Neutrophil (primary cell): Measurements from ENCODE around the gene VPREB1.
"Not testable (repeated sequence)": the region's sequence is repeated elsewhere in the genome, so short reads cannot be mapped to it uniquely, and the experiment has no call there.

Experiments used
- H3K27ac ChIP-seq: fragments of 200-600 bp; sonication (generic); 2 replicates; pipeline ENCODE4 v1.5.1; 2016; ENCODE audit warnings: mild to moderate bottlenecking, moderate library complexity
- H3K27me3 ChIP-seq: fragments of 200-600 bp; sonication (generic); 2 replicates; pipeline ENCODE4 v1.6.0; 2016; ENCODE audit warnings: mild to moderate bottlenecking
- H3K36me3 ChIP-seq: fragments of 200-600 bp; sonication (generic); 2 replicates; pipeline ENCODE4 v1.5.1; 2017
- H3K4me1 ChIP-seq, 2 experiments: fragments of 200-600 bp in 1 of 2; sonication (generic) in 1 of 2; 1 replicate in 1 of 2; 2 replicates in 1 of 2; pipeline versions ENCODE4 v1.5.1 to v1.6.1; 2013 to 2016; ENCODE audit warnings: low read depth in 1 of 2, low read length in 1 of 2, mild to moderate bottlenecking in 1 of 2, moderate library complexity in 1 of 2; ENCODE audit not compliant: control insufficient read depth in 1 of 2, insufficient read depth in 1 of 2
- H3K4me3 ChIP-seq, 2 experiments: fragments of 200-600 bp in 1 of 2; sonication (generic) in 1 of 2; 1 replicate in 1 of 2; 2 replicates in 1 of 2; pipeline ENCODE4 v1.5.1; 2013 to 2016; ENCODE audit warnings: low read depth in 1 of 2, low read length in 1 of 2, mild to moderate bottlenecking in 1 of 2, moderate library complexity in 1 of 2
- H3K9me3 ChIP-seq: fragments of 200-600 bp; sonication (generic); 2 replicates; pipeline ENCODE4 v1.5.1; 2016

VPREB1 gene

DNA sequence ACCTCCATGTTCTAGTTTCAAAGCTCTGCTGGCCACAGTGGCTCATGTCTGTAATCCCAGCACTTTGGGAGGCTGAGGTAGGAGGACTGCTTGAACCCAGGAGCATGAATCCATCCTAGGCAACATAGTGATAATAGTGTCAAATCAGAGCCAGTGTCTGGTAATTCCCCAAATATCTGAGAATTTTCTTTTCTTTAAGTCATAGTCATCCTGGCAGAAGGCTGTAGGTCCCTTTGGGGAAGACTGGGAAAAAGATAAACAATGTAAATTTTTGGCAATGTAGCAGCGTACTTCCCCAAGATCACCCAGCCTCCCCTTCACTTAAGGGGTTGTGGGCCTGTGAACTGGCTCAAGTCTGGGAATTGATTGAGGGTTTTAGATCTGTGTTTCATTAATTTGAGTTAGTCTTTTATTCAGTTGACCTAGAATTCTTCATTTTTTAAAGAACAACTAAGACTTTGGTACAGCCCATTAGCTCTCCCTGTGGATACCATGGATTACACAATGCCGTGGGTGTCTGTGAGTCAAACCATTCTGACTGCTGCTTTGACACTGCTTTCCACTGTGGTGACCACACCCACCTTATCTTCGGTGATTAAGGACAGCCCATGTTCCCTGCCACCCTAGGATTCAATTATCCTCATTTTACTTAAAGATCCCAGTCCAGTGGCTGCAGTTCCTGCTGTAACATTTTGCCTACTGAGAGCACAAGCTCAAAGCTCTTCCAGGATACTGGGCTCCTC is 17.9 kb downstream of the VPREB1 start:
- H3K27me3 ChIP-seq, H3K9me3 ChIP-seq, H3K27ac ChIP-seq, H3K4me1 ChIP-seq, H3K4me3 ChIP-seq, H3K36me3 ChIP-seq: not testable (repeated sequence)

DNA sequence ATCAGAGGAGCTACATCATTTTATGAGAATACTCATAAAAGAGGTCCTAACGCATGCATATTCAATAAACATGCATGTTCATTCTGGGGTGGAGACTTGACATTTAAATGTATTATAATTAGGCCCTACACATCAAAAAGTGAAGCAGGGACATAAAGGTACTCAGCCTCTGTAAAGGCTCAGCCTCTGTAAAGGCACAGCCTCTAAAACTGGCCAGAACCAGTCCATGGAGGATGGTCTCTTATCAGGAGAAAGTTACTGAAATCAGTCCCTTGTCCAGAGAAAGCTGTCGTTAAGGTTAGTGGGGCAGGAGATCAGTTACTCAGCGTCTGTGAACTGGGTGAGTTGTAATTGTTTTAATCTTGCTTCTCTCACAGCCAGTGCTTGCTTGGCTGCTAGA is 19.2 kb downstream of the VPREB1 start:
- not testable (repeated sequence) for H3K27me3 ChIP-seq

DNA sequence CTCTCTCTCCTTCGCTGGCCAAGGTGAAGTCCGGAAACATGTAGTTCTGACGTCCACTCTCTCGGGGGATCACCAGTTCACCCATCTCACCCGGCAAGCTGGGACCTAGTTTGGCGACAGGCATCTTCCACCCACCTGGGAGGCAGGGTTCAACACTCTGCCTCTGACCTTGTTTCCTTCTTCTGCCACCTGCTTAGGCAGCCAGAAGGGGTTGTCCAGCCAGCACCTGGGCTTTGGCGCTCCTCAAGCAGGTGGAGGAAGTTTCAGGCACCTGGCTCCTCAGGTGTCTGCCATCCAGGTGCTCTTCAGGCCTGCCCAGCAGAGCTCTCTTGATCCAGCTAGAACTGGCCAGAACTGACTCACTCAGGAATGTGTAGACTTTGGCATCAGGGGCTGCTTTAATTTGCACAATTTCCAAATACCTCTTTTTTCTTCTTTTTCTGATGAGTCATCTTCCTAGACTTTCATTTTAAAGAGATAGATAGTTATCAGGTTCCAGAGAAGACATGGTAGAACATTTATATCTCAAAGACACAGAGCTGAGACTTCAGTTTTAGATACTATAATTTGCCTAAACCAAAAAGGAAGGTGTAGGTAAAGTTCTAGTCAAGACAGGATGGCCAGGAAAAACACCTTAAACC is 25.6 kb downstream of the VPREB1 start:
- not testable (repeated sequence) for H3K36me3 ChIP-seq, H3K27ac ChIP-seq, H3K27me3 ChIP-seq, H3K4me1 ChIP-seq, H3K4me3 ChIP-seq, H3K9me3 ChIP-seq

More for the DNA sequence above, 19.2 kb downstream of the VPREB1 start:
- H3K4me1 ChIP-seq, H3K27ac ChIP-seq, H3K36me3 ChIP-seq, H3K4me3 ChIP-seq, H3K9me3 ChIP-seq: not testable (repeated sequence)

DNA sequence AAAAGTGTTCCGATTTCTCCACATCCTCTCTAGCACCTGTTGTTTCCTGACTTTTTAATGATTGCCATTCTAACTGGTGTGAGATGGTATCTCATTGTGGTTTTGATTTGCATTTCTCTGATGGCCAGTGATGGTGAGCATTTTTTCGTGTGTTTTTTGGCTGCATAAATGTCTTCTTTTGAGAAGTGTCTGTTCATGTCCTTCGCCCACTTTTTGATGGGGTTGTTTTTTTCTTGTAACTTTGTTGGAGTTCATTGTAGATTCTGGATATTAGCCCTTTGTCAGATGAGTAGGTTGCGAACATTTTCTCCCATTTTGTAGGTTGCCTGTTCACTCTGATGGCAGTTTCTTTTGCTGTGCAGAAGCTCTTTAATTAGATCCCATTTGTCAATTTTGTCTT is 32.8 kb downstream of the VPREB1 start:
- H3K9me3 ChIP-seq, H3K4me1 ChIP-seq, H3K36me3 ChIP-seq, H3K27ac ChIP-seq, H3K27me3 ChIP-seq, H3K4me3 ChIP-seq: not testable (repeated sequence)

DNA sequence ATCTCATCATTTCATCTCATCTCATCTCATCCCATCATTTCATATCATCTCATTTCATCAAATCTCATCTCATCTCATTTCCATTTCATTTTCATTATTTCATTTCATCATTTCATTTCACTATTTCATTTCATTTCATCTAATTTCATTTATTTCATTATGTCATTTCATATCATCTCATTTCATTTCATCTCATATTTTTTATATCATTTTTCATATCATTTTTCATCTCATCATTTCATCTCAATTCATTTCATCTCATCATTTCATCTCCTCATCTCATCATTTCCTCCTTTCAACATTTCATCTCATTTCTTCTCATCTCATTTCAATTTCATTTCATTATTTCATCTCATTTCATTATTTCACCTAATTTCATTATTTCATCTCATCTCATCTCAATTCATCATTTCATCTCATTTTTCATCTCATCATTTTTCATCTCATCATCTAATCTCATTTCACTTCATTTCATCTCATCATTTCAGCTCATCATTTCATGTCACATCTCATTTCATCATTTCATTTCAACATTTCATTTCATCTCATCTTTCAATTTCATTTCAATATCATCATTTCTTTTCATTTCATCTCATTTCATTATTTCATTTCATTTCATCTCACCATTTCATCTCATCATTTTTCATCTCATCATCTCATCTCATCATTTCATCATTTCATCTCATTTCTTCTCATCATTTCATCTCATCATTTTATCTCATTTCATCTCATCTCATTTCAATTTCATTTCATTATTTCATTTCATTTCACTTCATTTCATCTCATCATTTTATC is 40.6 kb downstream of the VPREB1 start:
- not testable (repeated sequence) for H3K27ac ChIP-seq, H3K4me1 ChIP-seq, H3K27me3 ChIP-seq, H3K4me3 ChIP-seq, H3K36me3 ChIP-seq, H3K9me3 ChIP-seq

DNA sequence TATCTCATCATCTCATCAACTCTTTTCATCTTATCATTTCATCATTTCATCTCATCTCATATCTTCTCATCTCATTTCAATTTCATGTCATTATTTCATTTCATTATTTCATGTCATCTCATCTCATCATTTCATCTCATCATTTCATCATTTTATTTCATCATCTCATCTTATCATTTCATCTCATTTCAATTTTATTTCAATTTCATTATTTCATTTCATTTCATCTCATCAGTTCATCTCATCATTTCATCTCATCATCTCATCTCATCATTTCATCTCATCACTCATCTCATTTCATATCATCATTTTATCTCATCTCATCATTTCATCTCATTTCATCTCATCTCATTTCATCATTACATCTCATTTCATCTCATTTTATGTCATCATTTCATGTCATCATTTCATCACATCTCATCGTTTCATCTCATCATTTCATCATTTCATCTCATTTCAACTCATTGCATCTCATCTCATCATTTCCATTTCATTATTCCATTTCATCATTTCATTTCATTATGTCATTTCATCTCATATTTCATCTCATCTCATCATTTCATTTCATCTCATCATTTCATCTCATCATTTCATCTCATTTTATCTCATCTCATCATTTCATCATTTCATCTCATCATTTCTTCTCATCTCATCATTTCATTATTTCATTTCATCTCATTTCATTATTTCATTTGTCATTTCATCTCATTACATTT is 42.0 kb downstream of the VPREB1 start:
- H3K4me1 ChIP-seq, H3K27ac ChIP-seq, H3K9me3 ChIP-seq: not testable (repeated sequence)

DNA sequence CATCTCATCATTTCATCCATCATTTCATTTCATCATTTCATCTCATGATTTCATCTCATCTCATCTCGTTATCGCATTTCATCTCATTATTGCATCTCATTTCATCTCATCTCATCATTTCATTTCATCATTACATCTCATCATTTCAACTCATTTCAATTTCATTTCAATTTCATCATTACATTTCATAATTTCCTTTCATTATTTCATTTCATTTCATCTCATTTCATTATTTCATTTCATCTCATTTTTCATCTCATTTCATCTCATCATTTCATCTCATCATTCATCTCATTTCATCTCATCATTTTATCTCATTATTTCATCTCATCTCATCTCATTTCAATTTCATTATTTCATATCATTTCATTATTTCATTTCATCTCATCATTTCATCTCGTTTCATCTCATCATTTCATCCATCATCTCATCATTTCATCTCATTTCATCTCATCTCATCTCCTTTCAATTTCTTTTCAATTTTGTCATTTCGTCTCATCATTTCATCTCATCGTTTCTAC is 42.6 kb downstream of the VPREB1 start:
- H3K27ac ChIP-seq, H3K27me3 ChIP-seq, H3K9me3 ChIP-seq, H3K4me1 ChIP-seq, H3K4me3 ChIP-seq, H3K36me3 ChIP-seq: not testable (repeated sequence)

More for the DNA sequence above, 42.0 kb downstream of the VPREB1 start:
- H3K36me3 ChIP-seq, H3K27me3 ChIP-seq, H3K4me3 ChIP-seq: not testable (repeated sequence)

DNA sequence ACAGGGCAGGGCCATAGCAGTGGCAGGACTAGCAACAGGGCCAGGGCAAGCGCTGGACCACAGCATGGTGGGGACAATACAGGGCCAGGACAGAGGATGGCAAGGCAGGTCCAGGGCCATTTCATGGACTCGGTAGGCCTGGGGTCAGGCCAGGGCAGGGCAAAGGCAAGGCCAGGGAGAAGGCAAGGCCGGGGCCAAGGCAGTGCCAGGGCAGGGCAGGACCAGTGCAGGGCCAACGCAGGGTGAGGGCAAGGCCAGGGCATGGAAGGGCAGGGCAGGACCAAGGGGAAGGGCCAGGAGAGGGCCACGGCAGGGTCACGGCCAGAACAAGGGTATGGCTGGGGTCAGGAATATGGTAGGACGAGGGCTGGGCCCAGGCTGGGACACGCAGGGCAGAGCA is 45.1 kb downstream of the VPREB1 start:
- not testable (repeated sequence) for H3K27me3 ChIP-seq, H3K4me3 ChIP-seq, H3K27ac ChIP-seq, H3K4me1 ChIP-seq, H3K9me3 ChIP-seq
- peaks cover 12% of the 10 kb centered on the region for H3K36me3 ChIP-seq

DNA sequence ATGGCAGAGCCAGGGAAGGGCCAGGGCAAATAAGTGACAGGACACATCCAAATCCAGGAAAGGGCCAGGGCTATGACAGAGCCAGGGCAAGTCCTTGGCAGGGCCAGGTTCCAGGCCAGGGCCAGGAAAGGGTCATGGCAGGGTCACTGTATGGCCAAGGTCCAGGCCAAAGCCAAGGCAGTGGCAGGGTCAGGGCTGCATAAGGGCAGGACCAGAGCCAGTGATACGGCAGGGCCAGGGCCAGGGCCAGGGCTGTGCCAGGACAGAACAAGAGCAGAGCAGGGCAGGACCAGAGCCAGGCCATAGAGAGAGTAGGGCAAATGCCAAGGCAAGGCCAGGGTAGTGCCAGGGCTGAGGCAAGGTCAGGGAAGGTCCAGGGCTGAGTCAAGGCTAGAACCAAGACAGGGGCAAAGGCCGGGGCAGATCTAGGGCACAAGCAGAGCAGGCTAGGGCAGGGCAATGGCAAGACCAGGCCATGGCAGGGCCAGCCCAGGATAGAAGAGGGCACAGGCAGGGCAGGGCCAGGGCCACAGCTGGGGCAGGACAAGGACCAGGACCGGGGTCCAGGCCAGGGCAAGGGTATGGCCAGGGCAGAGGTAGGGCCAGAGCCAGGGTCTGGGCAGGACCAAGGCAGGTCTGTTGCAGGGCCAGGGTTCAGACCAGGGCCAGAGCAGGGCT is 46.7 kb downstream of the VPREB1 start:
- H3K36me3 ChIP-seq: peaks cover 12% of the 10 kb centered on the region
- not testable (repeated sequence) for H3K27ac ChIP-seq, H3K27me3 ChIP-seq, H3K9me3 ChIP-seq, H3K4me1 ChIP-seq, H3K4me3 ChIP-seq

DNA sequence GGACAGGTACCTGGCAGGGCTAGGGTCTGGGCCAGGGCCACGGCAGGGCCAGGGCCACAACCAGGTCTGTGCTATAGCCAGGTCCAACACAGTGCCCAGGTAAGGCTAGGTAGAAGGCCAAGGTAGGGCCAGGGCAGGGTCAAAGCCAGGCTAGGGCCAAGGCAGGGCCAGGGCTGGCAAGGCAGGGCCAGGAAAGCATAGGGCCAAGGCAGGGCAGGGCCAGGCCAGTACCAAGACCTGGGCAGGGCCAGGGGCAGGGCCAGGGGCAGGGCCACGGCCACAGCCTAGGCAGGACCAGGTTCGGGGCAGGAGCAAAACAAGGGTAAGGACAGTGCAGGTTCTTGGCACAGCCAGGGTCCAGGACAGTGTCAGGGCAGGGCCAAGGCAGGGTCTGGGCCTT is 48.1 kb downstream of the VPREB1 start:
- peaks cover 12% of the 10 kb centered on the region for H3K36me3 ChIP-seq
- H3K27me3 ChIP-seq: not testable (repeated sequence)

DNA sequence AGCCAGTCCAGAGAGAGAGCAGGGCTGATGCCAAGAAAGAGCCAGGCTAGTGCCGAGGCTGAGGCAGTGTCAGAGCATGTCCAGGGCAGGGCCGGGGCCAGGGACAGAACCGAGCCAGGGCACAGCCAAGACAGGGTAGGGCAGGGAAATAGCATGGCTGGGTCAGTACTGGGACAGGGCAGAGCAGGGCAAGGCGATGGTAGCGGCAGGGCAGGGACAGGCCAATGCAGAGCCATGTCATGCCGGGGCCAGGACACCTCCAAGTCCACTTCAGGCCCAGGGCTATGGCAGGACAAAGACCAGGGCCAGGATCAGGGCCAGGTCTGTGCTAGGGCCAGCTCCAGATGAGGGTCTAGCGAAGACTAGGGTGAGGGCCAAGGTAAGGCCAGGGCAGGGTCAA is 48.9 kb downstream of the VPREB1 start:
- H3K9me3 ChIP-seq, H3K27ac ChIP-seq, H3K4me3 ChIP-seq, H3K27me3 ChIP-seq, H3K4me1 ChIP-seq: not testable (repeated sequence)
- H3K36me3 ChIP-seq: peaks cover 12% of the 10 kb centered on the region

More for the DNA sequence above, 48.1 kb downstream of the VPREB1 start:
- H3K4me1 ChIP-seq, H3K9me3 ChIP-seq, H3K4me3 ChIP-seq, H3K27ac ChIP-seq: not testable (repeated sequence)

DNA sequence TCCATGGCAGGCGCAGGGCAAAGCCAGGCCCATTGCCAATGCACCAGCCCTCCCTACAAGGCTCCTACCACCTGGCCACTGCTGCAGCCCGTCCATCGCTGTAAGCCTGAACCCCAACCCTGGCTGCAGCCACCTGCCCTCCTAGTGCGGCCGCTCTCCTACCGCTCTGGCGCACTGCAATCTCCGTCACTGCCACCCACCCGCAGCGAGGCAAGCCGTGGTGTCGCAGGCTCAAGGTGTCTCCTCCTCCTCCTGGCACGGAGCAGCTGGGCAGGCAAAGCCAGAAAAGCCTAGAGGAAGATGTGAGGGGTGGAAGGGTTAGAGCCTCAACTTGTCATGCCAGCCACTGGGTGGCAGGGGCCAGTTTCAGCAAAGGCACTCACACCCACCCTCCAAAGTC is 50.1 kb downstream of the VPREB1 start:
- H3K4me3 ChIP-seq, H3K9me3 ChIP-seq, H3K27ac ChIP-seq, H3K27me3 ChIP-seq, H3K4me1 ChIP-seq: not testable (repeated sequence)
- peaks cover 12% of the 10 kb centered on the region for H3K36me3 ChIP-seq
